Mucosa of descending colon (tissue), 3 donors: ENCODE results near the gene CDHR1. TPM values are rescaled to one million over a fixed set of nuclear protein-coding genes. Genes with fewer than 3 reads are reported as not detected.

Experiments
- ATAC-seq: fragments of 200-7000 bp; cut with Tn5 transposase; one replicate; pipeline ENCODE4 v1.9.1; 2020; ENCODE audit warnings: mild to moderate bottlenecking, moderate library complexity
- DNase-seq, 3 donors: peaks; one replicate each; pipeline ENCODE4 v3.0.0-alpha.2; 2020
- H3K36me3 ChIP-seq: fragments of 200-600 bp; one replicate; pipeline ENCODE4 v1.8.0; 2021; ENCODE audit warnings: low read depth, mild to moderate bottlenecking
- H3K4me1 ChIP-seq: fragments of 200-600 bp; one replicate; pipeline ENCODE4 v1.8.0; 2021; ENCODE audit warnings: low read depth, mild to moderate bottlenecking
- H3K4me3 ChIP-seq: fragments of 200-600 bp; one replicate; pipeline ENCODE4 v1.8.0; 2021; ENCODE audit warnings: mild to moderate bottlenecking
- H3K9me3 ChIP-seq: fragments of 200-600 bp; one replicate; pipeline ENCODE4 v1.8.0; 2021; ENCODE audit warnings: mild to moderate bottlenecking
- CTCF ChIP-seq: fragments of 200-600 bp; IDR thresholded peaks from one replicate; pipeline ENCODE4 v1.8.0; 2022; ENCODE audit warnings: antibody characterized with exemption, mild to moderate bottlenecking
- intact Hi-C, 2 donors: fragments of 100-400 bp; cut with DNase I in 1 of 2; cut with micrococcal nuclease in 1 of 2; formaldehyde crosslinking; loops; one replicate each; pipeline versions ENCODE4 v1.11.0 to v1.11.1; 2022; cut with DNase I, micrococcal nuclease
- total RNA-seq, 3 donors: library from RNA; stranded (reverse); fragmentation: NEBNext Ultra II Directional in 2 of 3; extraction: Animal tissue kit (Norgen Biotek cat#: 25700) in 2 of 3; gene quantifications; one replicate each; pipeline versions ENCODE4 v1.2.1 to v1.2.4, GENCODE V29; 2021 to 2023
- donor health status: DM: no; HTN: no; CAD: no; lungs with moderate emphysema.
- donor health status: DM: no; HTN: no; CAD: no.
- donor health status: DM: no; HTN: yes; CAD: no.

The CDHR1 gene
- total RNA-seq, 3 donors from 2014 or later, result 39.6 to 169 (median 114) TPM

GRCh38 chr10:84235096-84235495 is 40.8 kb downstream of the CDHR1 start:
- no peaks in the 10 kb centered on the region for H3K36me3 ChIP-seq
- DNase-seq (no peak), ATAC-seq (no peak)
- no peak for TF ChIP-seq CTCF
- no peaks in the 10 kb centered on the region for H3K9me3 ChIP-seq
- H3K4me1 ChIP-seq, result no peaks in the 10 kb centered on the region
- intact Hi-C loops, result no loop called here
- H3K4me3 ChIP-seq, result no peak overlapping the region

- ATAC-seq, result no peak
- intact Hi-C loops, result no loop called here
- no peak for TF ChIP-seq CTCF
Observed at GRCh38 chr10:84236807-84237198, 42.5 kb downstream of the CDHR1 start.

GRCh38 chr10:84237199-84238051 is 43.1 kb downstream of the CDHR1 start:
- ATAC-seq (no peak), DNase-seq (no peak)
- Histone ChIP-seq H3K9me3 (no peaks in the 10 kb centered on the region), H3K4me3 (no peak overlapping the region), H3K36me3 (no peaks in the 10 kb centered on the region), H3K4me1 (no peaks in the 10 kb centered on the region)
- intact Hi-C loops, result no loop called here
- TF ChIP-seq CTCF, result no peak

More at GRCh38 chr10:84236807-84237198, 42.5 kb downstream of the CDHR1 start:
- Histone ChIP-seq H3K4me3 (no peak overlapping the region), H3K9me3 (no peaks in the 10 kb centered on the region), H3K36me3 (no peaks in the 10 kb centered on the region), H3K4me1 (no peaks in the 10 kb centered on the region)
- DNase-seq, result no peak

- ATAC-seq (no peak), DNase-seq (no peak)
- Histone ChIP-seq H3K4me1 (no peaks in the 10 kb centered on the region), H3K36me3 (no peaks in the 10 kb centered on the region), H3K4me3 (no peak overlapping the region), H3K9me3 (no peaks in the 10 kb centered on the region)
- intact Hi-C loops, result no loop called here
- no peak for TF ChIP-seq CTCF
Observed at GRCh38 chr10:84238909-84239308, 44.6 kb downstream of the CDHR1 start.

DNA sequence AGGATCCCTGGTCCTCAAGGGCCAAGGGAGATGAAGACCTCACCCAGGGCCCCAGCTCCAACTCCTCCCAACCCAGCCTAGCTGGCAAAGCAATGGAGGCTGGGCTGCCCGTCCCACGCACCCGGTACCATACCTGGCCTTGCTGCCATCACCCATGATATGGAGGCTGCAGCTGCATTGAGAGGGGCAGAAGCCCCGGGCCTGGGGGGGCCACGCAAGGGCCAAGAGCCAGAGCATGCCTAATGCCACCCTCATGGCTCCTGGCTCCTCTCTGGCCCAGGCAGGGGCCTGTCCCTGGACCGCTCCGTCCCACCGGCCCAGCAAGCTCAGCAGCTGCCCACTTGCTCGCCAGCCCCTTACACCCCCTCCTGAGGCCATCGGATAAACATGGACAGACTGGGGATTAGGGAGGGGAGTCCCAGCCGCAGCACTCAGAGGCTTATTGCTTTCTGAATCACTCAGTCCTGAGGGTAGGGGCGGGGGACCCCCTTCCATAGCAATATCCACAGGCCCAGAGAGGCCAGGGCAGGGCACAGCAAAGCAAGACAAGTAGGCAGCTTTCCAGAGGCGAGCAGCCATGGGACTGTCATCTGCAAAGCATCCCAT is 47.0 kb downstream of the CDHR1 start, which contains the start of gene LRIT1:
TSS of gene LRIT1 (minus strand) at position 362 of the 606 bp plus-strand sequence. CDS start at position 255, 107 bp downstream.
- intact Hi-C loops, result no loop called here
- no peaks in the 10 kb centered on the region for H3K36me3 ChIP-seq
- no peak within 1 kb of the TSS for H3K4me3 ChIP-seq
- no peak for ATAC-seq
- no peaks in the 10 kb centered on the region for H3K4me1 ChIP-seq
- no peaks in the 10 kb centered on the region for H3K9me3 ChIP-seq
- no peak for DNase-seq
- no peak for TF ChIP-seq CTCF
